Stimulated activated CD8-positive, alpha-beta memory T cell treated with anti-CD3 and anti-CD28 coated beads, Interleukin-7, amount 100 ng/mL, for 1 hour (primary cell): Measurements from ENCODE around the gene SVIP.

Source experiments
- DNase-seq, 2 donors: peaks; one replicate each; pipeline ENCODE4 v3.0.0-alpha.2; 2020; ENCODE audit warnings: low read depth in 2 of 2

The SVIP gene

DNA sequence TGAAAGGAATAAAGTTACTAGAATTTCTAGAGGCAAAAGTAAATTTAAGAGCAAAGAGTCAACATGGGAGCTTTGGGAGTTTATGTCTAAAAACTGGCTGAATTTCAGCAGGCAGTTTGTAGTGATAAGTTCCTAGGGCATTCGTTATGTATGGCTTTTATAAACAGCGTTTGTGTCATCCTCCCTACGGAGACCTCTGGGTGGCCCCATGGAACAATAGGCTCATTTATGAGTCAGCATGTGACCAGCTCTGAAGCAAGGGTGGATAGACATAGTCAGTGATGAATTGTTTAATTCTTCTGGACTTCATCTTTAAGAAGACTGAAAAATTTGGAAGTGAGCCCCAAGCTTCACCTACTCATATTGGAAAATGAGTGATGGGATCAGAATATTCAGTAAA is 37.1 kb downstream of the SVIP start:
- no peak for DNase-seq

GRCh38 chr11:22787551-22788162 is 41.9 kb downstream of the SVIP start:
- no peak for DNase-seq

DNA sequence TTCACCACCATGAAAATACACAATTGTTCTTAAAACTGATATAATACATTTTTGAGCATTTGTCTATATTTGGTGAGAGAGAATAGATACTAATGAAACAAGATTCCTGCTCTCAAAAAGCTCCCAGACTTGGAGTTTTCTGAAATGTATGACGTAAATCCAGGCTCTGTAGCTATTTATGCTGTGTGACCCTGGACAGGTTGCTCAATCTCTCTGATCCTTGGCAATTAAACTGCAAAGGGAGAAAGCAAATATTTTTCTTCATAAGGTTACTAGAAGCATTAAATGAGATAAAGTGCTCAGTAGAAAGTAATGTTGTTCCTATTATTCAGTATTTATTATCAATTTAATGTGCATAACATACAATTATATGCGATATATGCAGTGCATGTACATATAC is 42.5 kb downstream of the SVIP start:
- DNase-seq: no peak

- no peak for DNase-seq
These were observed 43.1 kb downstream of the SVIP start for GRCh38 chr11:22786475-22786874.

GRCh38 chr11:22785251-22785650 is 44.4 kb downstream of the SVIP start:
- no peak for DNase-seq

- no peak for DNase-seq
These were observed 48.5 kb downstream of the SVIP start for GRCh38 chr11:22780952-22781593.

GRCh38 chr11:22779850-22780249 is 49.8 kb downstream of the SVIP start:
- no peak for DNase-seq

GRCh38 chr11:22778642-22779041 is 51.0 kb downstream of the SVIP start:
- no peak for DNase-seq

GRCh38 chr11:22775248-22775647 is 54.4 kb downstream of the SVIP start:
- no peak for DNase-seq

DNA sequence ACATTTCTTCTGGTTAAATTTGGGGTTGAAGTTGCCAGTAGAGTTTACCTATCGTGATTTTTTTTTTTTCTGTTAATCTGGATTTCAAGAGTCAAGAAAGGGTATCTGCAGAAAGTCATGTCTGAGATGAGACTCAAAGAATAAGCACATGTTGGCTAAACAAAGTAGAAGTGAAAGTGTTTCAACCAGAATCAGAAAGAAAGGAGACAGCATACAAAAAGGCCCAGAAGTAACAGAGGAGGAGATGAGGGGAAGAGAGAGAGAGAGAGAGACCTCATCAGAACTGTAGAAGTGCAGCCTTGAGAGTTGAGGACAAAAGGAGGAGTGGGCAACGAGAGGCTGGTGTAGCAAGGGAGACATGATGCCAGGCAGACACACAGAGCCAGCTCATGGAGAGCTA is 54.9 kb downstream of the SVIP start:
- DNase-seq: no peak

DNA sequence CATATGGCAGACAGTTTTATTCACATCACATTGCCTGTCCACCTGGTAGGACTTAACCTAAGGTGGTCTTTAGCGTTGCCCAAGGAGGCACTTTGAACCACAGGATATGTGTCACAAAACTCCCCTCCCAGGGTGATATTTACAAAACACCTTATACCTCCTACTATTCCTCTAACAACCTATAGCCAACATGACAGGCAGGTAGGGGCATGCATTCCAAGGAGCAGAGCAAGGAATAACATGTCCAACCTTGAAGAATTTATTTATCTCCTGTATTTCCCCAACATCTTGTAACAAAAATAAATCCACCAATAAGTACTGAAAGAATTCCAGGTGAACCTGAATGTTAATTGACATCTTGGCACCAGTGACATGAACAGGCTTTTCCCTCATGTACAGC is 60.5 kb downstream of the SVIP start:
- no peak for DNase-seq
